HG03571 (cell line): ENCODE results near the gene ATP13A3.

ENCODE experiments used
- ATAC-seq: cut with Tn5 transposase; IDR thresholded peaks from one replicate; pipeline ENCODE4 v1.9.1; 2021; ENCODE audit not compliant: unreplicated experiment

ATP13A3 gene

DNA sequence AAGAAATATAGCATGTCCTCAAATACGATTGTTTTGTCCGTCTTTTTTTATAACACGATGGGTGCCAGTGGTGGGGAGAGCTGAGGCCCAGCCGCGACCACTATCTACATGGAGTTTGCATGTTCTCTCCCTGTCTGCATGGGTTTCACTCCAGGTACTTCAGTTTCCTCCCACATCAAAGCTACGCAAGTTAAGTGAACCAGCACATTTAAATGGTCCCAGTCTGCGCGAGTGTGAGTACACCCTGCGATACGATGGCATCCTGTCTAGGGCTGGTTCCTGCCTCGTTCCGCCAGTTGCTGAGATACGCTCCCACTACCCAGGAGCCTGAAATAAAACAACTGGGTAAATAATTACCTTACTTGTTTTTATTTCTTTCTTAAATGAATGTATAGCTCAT lies 40.6 kb downstream of the ATP13A3 start:
- no peak for ATAC-seq

- ATAC-seq: no peak
Observed at GRCh38 chr3:194443901-194444300, 42.9 kb downstream of the ATP13A3 start.

- ATAC-seq: no peak
Observed at GRCh38 chr3:194440756-194441155, 46.0 kb downstream of the ATP13A3 start.

DNA sequence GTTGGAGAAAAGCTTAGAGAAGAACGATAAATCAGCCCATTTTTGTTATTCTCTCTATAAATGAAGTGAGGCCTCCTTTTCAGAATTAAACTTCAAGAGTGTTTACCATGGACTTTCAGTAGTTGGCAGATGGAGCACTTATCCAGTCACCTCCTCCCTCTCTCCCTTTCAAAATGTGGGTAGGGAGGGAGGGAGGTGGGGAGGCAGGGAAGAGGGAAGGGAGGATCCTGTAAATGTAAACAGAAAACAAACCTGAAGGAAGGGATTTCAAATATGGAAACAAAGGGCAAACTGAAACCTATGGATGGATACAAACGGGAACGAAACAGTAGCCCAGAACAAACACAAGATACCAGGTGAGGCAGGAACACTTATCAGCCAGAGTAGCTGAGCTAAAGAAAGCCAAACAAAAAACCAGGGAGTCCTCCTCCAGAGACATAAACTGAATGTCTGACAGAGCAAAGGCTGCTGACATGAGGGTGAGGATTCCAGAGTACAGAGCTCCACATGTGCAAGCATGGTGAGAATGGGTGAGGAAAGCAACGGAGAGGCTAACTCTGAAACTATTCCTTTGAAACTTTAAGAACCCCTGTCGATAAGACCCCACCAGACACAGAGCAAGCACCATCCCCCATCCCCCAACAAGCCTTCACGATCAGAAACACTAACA lies 46.8 kb downstream of the ATP13A3 start:
- no peak for ATAC-seq

DNA sequence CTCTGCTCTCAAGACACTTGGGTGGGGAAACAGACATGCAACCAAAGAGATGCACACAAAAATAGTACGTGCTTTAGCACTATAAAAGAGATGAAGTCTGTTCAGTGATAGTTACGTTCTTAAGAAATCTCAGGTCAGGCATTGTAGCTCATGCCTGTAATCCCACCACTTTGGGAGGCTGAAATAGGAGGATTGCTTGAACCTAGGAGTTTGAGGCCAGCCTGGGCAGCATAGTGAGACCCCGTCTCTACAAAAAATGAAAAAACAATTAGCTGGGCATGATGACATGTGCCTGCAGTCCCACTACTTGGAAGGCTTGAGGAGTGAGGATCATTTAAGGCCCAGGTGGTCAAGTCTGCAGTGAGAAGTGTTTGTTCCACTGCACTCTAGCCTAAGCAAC lies 52.3 kb downstream of the ATP13A3 start:
- ATAC-seq: no peak

DNA sequence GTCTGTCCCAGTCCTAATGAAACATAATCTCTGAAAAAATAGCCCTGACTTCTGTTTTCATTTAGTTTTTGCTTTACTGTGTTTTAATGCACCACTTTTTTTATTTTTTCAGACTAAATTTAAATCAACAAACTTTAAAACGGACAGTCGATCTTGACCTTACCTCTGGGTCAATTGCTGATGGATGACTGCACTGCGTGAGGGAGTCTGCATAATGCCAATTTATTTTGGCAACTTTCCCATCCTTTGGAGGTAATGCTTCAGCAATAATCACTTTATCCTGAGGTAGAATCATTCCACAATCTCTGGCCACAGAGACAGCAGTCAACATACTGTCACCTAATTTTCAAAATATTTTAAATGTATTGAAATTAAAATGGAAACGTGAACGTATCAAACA lies 55.2 kb downstream of the ATP13A3 start:
- no peak for ATAC-seq

DNA sequence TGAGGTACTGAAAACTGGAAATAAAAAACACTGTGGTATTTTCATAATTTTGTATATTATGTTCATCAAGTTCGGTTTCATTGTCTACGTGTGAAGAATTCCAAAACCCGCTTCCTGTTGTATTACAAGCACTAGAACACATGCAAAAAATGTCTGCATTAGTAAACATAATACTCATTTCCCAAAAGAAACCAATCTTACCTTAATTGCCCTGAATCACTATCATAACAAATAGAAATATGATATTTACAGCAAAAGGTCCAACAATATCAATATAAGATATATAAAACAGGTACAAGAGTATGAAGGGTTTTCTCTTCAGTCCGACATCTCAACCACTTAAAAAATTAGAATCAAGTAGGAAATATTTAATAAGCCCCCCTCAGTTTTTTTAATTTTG lies 61.4 kb downstream of the ATP13A3 start:
- ATAC-seq: no peak

- no peak for ATAC-seq
Observed at GRCh38 chr3:194424953-194425352, 61.8 kb downstream of the ATP13A3 start.

DNA sequence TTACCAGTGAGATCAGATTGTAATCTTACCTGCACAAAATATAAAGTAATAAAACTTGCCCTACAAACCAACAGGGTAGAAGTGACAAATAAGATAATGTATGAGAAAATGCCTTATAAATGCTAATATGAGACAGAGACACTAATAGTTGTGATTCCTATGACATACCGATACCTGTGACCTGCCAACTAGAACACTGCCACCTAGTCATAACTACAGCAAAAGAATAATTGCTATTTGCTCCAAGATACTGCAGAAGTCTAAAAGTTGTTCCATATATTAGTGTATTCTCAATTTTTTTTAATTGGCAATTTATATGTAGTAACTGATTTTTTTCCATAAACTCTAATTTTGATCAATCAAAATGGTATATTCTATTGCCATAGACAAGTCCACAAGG lies 62.4 kb downstream of the ATP13A3 start:
- no peak for ATAC-seq

GRCh38 chr3:194423317-194423716 lies 63.5 kb downstream of the ATP13A3 start:
- ATAC-seq: no peak

DNA sequence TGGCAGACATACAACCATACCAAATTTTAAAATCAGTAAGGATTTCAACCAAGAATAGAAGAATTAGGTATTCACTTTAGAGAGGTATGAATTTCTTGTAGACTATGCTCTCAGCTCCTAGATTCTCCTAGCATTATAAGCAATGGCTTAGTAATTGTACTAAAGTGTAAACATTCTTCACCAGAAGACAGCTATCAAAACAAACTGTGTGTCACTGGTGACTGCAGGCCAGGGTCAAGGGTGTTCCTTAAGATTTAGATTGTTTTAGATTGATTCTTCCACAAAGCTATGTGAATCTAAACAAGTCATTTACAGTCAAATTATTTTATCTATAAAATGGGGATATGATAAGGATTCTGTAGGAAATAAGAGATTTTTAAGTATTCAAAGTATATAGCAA lies 64.6 kb downstream of the ATP13A3 start:
- no peak for ATAC-seq

DNA sequence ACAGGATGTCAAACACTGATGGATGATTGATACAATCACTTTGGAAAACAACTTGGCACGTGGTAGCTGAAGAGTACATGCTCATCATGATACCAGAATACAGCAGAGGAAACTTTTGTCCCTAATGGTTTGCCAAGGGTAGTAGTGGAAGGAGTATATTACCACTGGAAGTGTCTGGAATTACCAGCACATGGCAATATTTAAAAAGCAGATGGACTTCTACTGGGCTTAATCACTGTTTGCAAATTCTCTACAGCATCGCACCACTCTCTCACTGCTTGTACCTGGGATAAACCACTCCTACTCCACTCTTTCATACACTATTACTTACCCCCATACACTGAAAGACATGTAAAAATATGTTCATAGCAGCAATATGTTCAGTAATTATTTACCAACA lies 68.1 kb downstream of the ATP13A3 start:
- ATAC-seq: no peak

GRCh38 chr3:194407423-194407822 lies 79.4 kb downstream of the ATP13A3 start:
- no peak for ATAC-seq

DNA sequence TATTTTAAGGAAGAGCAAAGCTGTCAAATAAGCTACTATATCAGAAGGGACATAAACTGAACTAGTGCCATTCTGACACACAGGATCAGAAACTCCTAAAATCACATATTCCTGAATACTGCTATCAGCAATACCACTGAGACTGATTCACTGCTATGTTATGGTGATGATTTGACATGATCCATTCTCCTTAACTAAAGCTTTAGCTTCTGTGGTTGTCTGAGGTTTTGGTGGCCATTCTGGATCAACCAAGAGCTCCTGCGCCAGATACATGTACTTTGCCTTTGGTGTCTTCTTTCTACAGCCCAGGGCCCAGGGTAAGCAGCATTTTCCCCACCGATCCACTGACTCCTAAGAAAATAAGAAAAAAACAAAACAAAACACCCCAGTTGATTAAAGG lies 81.0 kb downstream of the ATP13A3 start:
- ATAC-seq: no peak

DNA sequence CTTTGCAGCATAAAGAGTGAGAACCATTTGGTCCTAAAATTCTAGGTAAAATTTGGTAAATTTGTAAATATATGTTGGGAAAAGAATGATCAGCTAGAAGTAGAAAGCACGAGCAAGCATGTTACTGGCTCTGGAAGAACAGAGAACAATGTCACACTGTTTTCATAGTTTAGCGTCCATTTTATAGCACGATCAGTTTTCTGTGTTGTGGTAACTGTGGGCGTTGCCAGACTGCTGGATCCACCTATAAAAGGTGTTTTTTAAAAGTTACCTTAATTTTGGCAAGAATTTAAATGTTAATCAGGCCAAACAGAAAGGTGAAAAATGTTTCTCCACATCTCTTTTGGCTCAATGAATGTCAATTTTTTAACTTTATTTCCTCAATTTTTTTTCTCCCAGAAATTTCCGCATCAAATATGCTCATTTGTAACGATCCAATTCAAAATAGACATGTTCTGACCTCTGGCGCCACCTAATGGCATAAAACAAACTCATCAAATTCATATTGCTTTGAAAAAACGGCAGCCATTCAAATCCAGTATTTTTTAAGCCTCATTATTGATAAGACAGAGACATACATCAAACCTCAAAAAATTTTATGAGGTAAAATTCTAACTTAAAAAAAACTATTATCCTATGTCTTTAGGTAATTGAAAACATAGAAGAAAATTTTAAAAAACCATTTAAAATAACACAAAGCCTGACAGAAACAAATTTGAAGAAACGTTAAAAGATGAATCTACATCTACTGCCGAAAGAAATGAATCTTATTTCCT lies 82.2 kb downstream of the ATP13A3 start:
- no peak for ATAC-seq

DNA sequence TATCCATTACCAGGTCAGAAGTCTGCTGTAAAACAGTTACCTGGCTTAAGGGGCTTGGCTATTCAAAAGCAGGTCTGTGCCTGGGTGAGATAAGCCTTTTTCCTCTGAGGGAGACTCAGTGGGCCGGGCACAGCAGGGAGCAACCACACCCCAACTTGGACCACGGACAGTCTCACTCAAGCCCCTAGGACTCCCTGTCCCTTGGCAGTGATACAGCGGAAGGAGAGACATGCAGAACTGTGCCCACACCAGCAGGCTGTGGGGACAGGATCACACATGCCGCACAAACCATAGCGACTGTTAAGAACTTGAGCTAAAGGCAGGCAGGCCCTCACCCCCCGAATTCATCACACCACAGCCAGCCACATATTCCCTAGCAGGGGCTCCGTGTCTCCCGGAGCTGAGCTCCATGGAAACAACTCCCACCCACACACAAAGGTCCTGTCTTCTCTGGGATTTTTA lies 84.9 kb downstream of the ATP13A3 start:
- ATAC-seq: no peak

GRCh38 chr3:194401346-194401745 lies 85.5 kb downstream of the ATP13A3 start:
- ATAC-seq: no peak

GRCh38 chr3:194399874-194400411 lies 86.9 kb downstream of the ATP13A3 start:
- no peak for ATAC-seq

DNA sequence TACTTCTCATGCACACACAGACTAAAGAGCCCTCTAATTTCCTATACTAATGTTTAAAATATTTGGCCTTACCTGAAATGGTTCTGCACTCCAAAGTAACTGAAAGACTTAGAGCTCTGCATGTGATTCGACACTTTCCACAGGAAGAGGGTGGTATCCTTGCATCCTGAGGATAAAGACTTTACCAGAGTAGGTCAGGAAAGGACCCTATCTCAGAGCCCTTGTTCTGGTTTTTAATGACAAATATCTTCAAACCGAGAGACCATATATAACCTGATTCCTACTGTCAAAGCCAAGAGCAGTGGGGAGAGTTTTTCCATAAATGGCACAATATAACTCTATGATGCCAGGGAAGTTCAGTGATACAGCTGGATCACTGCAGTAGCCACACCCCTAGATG lies 87.6 kb downstream of the ATP13A3 start, which contains the start of gene GP5:
TSS of gene GP5 (minus strand) at position 101 of the 400 bp plus-strand sequence. CDS start 984 bp downstream, outside the sequence.
- no peak for ATAC-seq

DNA sequence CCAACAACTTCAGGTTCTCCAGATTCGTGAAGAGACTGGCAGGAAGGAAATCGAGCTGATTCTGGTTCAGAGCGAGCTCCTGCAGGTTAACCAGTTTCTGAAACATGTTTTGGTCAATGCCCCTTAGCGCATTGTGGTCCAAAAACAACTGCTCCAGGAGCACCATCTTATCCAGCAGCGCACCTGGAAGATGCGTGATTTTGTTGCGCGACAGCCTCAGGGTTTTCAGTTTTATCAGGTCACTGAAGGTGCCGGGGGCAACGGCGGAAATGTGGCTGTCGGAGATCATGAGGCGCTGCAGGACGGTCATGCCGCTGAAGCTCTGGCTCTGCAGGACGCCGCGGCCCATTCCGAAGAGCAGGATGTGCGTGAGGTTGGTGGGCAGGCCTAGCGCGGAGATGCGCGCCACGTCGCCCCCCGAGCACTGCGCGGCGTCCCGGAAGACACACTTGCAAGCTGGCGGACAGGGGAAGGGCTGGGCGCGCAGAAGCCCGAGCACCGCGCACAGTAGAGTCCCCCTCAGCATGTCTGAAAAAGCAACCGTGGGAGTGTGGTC lies 89.0 kb downstream of the ATP13A3 start:
- ATAC-seq: no peak

GRCh38 chr3:194396859-194397756 lies 89.7 kb downstream of the ATP13A3 start:
- ATAC-seq: no peak
